Heart left ventricle (tissue), 16 donors: Measurements from ENCODE around the gene ASXL1. TPM values are rescaled to one million over a fixed set of nuclear protein-coding genes. Genes with fewer than 3 reads are reported as not detected.

Experiments used
- ATAC-seq, 4 donors: fragments of 200-7000 bp; cut with Tn5 transposase; one replicate each; pipeline ENCODE4 v1.9.1; 2020 to 2022; ENCODE audit warnings: moderate library complexity in 4 of 4, mild to moderate bottlenecking in 3 of 4, moderate number of reproducible peaks in 1 of 4
- DNase-seq, 5 donors: peaks; one replicate each; pipeline ENCODE4 v3.0.0-alpha.2; 2020
- H3K27ac ChIP-seq, 12 donors: fragments of 200-600 bp; sonication (generic) in 4 of 12; one replicate each; pipeline versions ENCODE4 v1.5.0 to v1.8.0; 2016 to 2022; ENCODE audit warnings: mild to moderate bottlenecking in 2 of 12
- H3K27me3 ChIP-seq, 9 donors: fragments of 200-600 bp; sonication (generic) in 2 of 9; one replicate each; pipeline versions ENCODE4 v1.5.1 to v1.8.0; 2016 to 2022; ENCODE audit warnings: mild to moderate bottlenecking in 3 of 9
- H3K36me3 ChIP-seq, 9 donors: fragments of 200-600 bp; sonication (generic) in 2 of 9; one replicate each; pipeline versions ENCODE4 v1.5.0 to v1.8.0; 2018 to 2022; ENCODE audit warnings: mild to moderate bottlenecking in 2 of 9
- H3K4me1 ChIP-seq, 12 donors: fragments of 200-600 bp; sonication (generic) in 4 of 12; one replicate each; pipeline versions ENCODE4 v1.5.0 to v1.8.0; 2016 to 2022; ENCODE audit warnings: mild to moderate bottlenecking in 3 of 12
- H3K4me3 ChIP-seq, 12 donors: fragments of 200-600 bp; sonication (generic) in 4 of 12; one replicate each; pipeline versions ENCODE4 v1.5.0 to v1.8.0; 2017 to 2022; ENCODE audit warnings: mild to moderate bottlenecking in 9 of 12, moderate library complexity in 4 of 12
- H3K9me3 ChIP-seq, 12 donors: fragments of 200-600 bp; sonication (generic) in 4 of 12; one replicate each; pipeline versions ENCODE4 v1.5.0 to v1.8.0; 2016 to 2022; ENCODE audit warnings: mild to moderate bottlenecking in 1 of 12
- POLR2A ChIP-seq, 2 donors: fragments of 450-650 bp; IDR thresholded peaks; one replicate each; pipeline ENCODE4 v1.6.1; 2017; ENCODE audit warnings: antibody characterized with exemption in 2 of 2, mild to moderate bottlenecking in 2 of 2, moderate library complexity in 2 of 2
- WGBS, 4 donors: extraction: QIAGEN DNeasy Blood & Tissue Kit in 2 of 4; methylation state at CpG; one replicate each; pipeline versions ENCODE4 v1.1.5 to v1.1.7; 2013 to 2018; 5-methylcytosine and 5-hydroxymethylcytosine counted together
- intact Hi-C, 10 donors: fragments of 100-400 bp; cut with DNase I; formaldehyde crosslinking; loops; one replicate each; pipeline versions ENCODE4 v1.11.1 to v1.14.2; 2022
- polyA plus RNA-seq, 2 donors: library from polyadenylated mRNA; stranded (reverse); fragments of 200-250 nt; gene quantifications; one replicate each; pipeline ENCODE4 v1.2.3, GENCODE V29; 2013
- total RNA-seq, 9 donors: library from RNA; depleted of rRNA in 2 of 9; stranded (reverse); fragments of >200 nt in 2 of 9; fragmentation: NEBNext Ultra II Directional in 3 of 9; extraction: Animal tissue kit (Norgen Biotek cat#: 25700) in 3 of 9; gene quantifications; one replicate each; pipeline versions ENCODE4 v1.1.0 to v1.2.4, GENCODE V29; 2016 to 2023
- TF ChIP-seq, protein P1 (sequence below), 12 donors: fragments of 200-600 bp; sonication (generic) in 4 of 12; IDR thresholded peaks; one replicate each; pipeline versions ENCODE4 v1.5.0 to v1.8.0; 2018 to 2022; ENCODE audit warnings: antibody characterized with exemption in 12 of 12, mild to moderate bottlenecking in 5 of 12
- donor health status: ischemic (EF 13 %, LVEDD 7.1; RV severe dilation, severe dysfunction).
- donor health status: healthy with polysubstance abuse.
- donor health status: DM: no; HTN: yes; CAD: no.
- donor health status: DM: no; HTN: no; CAD: no.
- donor health status: ischemic (EF 25% LVEDD 6.9; RV normal size, moderate dysfunction).
- donor health status: ischemic (EF 25% LVEDD 5.7; RV mildly dilated, moderate dysfunction).
- donor health status: healthy.
- donor health status: DM: yes; HTN: yes; CAD: no.
- donor health status: ischemic (EF 35%, LVEDD 5.7; RV mildly dilated, moderate dysfunction).
- donor health status: nonischemic (EF 11% LVEDD 7.7; RV severe dilation, severe dysfunction).
- donor health status: DM: yes; HTN: yes; CAD: no.
- donor health status: PGD.
- donor health status: ischemic (EF 29% LVEDD 5.4; RV normal size, mild dysfunction).
- donor health status: nonischemic (EF 23%, LVEDD 6.1; RV moderate dilation, normal function).

Gene ASXL1
- total and polyA plus RNA-seq, 11 donors = 15.1 to 50.1 (median 26.5) TPM

DNA sequence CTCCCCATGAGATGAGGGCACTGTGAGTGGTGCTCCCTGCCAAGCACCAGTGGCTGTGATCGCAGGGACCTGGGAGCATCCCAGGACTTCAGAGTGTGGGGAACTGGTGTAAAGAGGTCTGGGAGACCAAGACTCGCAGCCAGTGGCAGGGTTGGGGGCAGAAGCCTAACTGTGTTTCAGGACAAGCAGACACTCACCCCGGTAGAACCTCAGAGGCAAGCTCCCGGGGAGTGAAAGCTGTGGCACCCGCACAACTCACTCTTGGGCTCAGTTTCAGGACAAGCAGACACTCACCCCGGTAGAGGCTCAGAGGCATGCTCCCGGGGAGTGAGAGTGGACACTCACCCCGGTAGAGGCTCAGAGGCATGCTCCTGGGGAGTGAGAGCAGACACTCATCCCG is 112.8 kb downstream of the ASXL1 start:
- Histone ChIP-seq H3K27me3 (no peaks in the 10 kb centered on the region), H3K27ac (peak overlapping the region; percentile 52 to 89 (median 74)), H3K4me1 (peaks cover 17 to 94% (median 74%) of the 10 kb centered on the region in 12 donors), H3K9me3 (no peaks in the 10 kb centered on the region), H3K4me3 (no peak overlapping the region), H3K36me3 (peaks cover 0 to 25% (median 0%) of the 10 kb centered on the region in 9 donors)
- DNase-seq (no peak), ATAC-seq (no peak)
- intact Hi-C loops = no loop called here
- TF ChIP-seq, protein P1, sequence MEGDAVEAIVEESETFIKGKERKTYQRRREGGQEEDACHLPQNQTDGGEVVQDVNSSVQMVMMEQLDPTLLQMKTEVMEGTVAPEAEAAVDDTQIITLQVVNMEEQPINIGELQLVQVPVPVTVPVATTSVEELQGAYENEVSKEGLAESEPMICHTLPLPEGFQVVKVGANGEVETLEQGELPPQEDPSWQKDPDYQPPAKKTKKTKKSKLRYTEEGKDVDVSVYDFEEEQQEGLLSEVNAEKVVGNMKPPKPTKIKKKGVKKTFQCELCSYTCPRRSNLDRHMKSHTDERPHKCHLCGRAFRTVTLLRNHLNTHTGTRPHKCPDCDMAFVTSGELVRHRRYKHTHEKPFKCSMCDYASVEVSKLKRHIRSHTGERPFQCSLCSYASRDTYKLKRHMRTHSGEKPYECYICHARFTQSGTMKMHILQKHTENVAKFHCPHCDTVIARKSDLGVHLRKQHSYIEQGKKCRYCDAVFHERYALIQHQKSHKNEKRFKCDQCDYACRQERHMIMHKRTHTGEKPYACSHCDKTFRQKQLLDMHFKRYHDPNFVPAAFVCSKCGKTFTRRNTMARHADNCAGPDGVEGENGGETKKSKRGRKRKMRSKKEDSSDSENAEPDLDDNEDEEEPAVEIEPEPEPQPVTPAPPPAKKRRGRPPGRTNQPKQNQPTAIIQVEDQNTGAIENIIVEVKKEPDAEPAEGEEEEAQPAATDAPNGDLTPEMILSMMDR (IDR thresholded peaks at IDR 0.05) = no peak
- TF ChIP-seq POLR2A (IDR thresholded peaks at IDR 0.05) = no peak
- WGBS, 4 donors = 68 to 79% (median 76%) methylated on average over 7 to 9 of the region's 9 CpGs

DNA sequence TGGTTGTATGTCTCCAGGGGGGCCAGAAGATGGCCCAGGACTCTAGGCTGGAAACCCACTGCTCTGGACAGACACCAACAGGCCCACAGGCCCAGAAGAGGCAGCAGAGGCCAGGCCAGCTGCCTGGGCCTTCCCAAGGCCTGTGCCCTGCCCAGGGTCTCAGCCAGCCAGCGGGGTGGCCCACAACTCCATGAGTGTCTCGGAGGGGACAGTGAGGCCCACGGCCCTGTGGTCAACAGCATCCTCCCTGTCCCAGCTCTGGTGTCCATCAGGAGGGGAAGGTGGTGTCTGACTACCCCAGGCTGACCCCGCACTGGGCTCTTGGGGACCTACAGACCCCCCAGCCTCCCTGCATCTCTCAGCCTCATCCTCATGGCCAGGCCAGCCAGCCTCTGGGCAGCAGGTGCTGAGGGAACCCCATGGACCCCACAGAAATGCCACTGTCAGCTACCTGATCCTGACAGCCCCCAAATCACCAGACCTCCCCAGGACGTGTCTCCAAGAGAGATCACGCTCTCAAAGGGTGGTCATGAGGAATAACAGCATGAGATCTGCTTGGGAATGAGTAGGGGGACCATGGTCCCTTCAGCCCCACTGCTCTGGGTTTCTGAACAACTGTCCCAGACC is 114.6 kb downstream of the ASXL1 start:
- 91 to 95% (median 95%) methylated on average over 5 to 6 of the region's 6 CpGs for WGBS, 4 donors
- TF ChIP-seq, protein P1 (IDR thresholded peaks at IDR 0.05) = no peak
- no peak for TF ChIP-seq POLR2A (IDR thresholded peaks at IDR 0.05)
- no peak overlapping the region for H3K4me3 ChIP-seq
- intact Hi-C loops = no loop called here
- peaks cover 14 to 95% (median 75%) of the 10 kb centered on the region in 12 donors for H3K4me1 ChIP-seq
- no peaks in the 10 kb centered on the region for H3K27me3 ChIP-seq
- H3K36me3 ChIP-seq = peaks cover 0 to 25% (median 0%) of the 10 kb centered on the region in 9 donors
- peak overlapping the region in 10 of 12 donors; percentile 51 to 95 (median 82) for H3K27ac ChIP-seq
- no peak for ATAC-seq
- peak in 1 of 5 donors; percentile 32 for DNase-seq
- no peaks in the 10 kb centered on the region for H3K9me3 ChIP-seq

DNA sequence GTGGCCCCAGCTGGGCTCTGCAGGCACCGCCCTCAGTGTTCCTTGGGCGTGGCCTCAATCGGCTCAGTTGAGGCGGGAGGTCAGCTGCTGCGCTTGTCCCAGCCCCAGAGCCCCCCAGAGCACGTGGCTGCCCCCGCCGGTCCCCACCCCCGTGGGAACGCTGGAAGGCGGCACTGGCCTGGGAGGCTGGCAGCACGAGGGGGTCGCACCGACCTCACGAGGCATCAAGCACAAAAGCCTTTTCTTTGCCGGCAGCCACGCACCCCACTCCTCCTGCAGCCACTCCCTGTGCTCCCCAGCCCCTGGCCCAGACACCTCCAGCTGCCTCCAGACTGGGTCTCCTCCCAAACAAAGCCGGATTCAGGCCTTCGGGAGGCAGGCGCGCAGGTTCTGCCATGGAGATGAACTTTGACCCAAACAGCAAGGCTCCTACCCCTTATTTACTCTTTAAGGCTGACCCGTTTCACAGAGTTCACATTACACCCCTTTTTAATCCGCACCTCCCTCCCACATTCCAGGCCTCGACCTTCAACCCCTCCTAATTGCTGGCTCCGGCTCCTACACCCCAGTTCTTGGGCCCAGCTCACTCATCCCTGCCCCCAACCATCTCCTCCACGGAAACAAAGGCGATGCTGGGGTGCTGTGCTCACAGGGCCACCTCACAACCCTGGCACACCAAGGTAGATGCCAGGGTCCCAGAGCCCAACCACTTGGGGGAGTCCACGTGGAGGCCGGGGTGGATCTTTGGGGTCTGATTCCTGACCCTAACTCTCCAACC is 115.3 kb downstream of the ASXL1 start:
- H3K9me3 ChIP-seq = no peaks in the 10 kb centered on the region
- H3K27ac ChIP-seq = peak overlapping the region in 11 of 12 donors; percentile 51 to 95 (median 82)
- peak in 3 of 5 donors; percentile 8 to 64 (median 32) for DNase-seq
- ATAC-seq = no peak
- intact Hi-C loops = loop anchor here in 1 of 10 donors (2.0 kb wide), 1 partner anchor 115 kb away; the partner anchor contains the start of gene ASXL1
- peak overlapping the region in 8 of 12 donors; percentile 35 to 60 (median 46) for H3K4me3 ChIP-seq
- H3K27me3 ChIP-seq = no peaks in the 10 kb centered on the region
- peaks cover 0 to 25% (median 0%) of the 10 kb centered on the region in 9 donors for H3K36me3 ChIP-seq
- peaks cover 14 to 91% (median 68%) of the 10 kb centered on the region in 12 donors for H3K4me1 ChIP-seq
- 50 to 66% (median 60%) methylated on average over 18 to 29 of the region's 29 CpGs for WGBS, 4 donors
- TF ChIP-seq POLR2A (IDR thresholded peaks at IDR 0.05) = no peak
- TF ChIP-seq, protein P1 (IDR thresholded peaks at IDR 0.05) = no peak
